Glomerular endothelial cell (primary cell): ENCODE results near the gene COIL. TPM values are rescaled to one million over a fixed set of nuclear protein-coding genes. Genes with fewer than 3 reads are reported as not detected.

Experiments used
- DNase-seq: peaks from one replicate; pipeline ENCODE4 v3.0.0-alpha.2; 2011; ENCODE audit warnings: low read depth, low spot score; ENCODE audit errors: extremely low read depth
- total RNA-seq: library from RNA; depleted of rRNA; stranded (reverse); fragments of >200 nt; gene quantifications from 2 replicates; pipeline ENCODE4 v1.2.3, GENCODE V29; 2015

COIL gene
- total RNA-seq, 1 donor from 2014 or later = 15.3 TPM

GRCh38 chr17:56937687-56938086, 23.2 kb downstream of the COIL start:
- DNase-seq = no peak

- no peak for DNase-seq
These were observed 24.0 kb downstream of the COIL start for GRCh38 chr17:56936697-56937322.

GRCh38 chr17:56935461-56935860, 25.4 kb downstream of the COIL start:
- DNase-seq = no peak

- no peak for DNase-seq
These were observed 26.6 kb downstream of the COIL start for GRCh38 chr17:56934280-56934679.

- no peak for DNase-seq
These were observed 27.0 kb downstream of the COIL start for GRCh38 chr17:56933868-56934267.

- no peak for DNase-seq
These were observed 27.6 kb downstream of the COIL start for GRCh38 chr17:56933151-56933745.

GRCh38 chr17:56930739-56931337, 30.0 kb downstream of the COIL start:
- no peak for DNase-seq

- no peak for DNase-seq
These were observed 31.4 kb downstream of the COIL start for GRCh38 chr17:56929362-56929969.

- DNase-seq = no peak
These were observed 32.3 kb downstream of the COIL start for GRCh38 chr17:56928586-56928985.

GRCh38 chr17:56926704-56927103, 34.1 kb downstream of the COIL start:
- no peak for DNase-seq

- no peak for DNase-seq
These were observed 34.6 kb downstream of the COIL start for GRCh38 chr17:56926270-56926669.

- no peak for DNase-seq
These were observed 35.8 kb downstream of the COIL start for GRCh38 chr17:56925088-56925487.

GRCh38 chr17:56919717-56920116, 41.1 kb downstream of the COIL start:
- DNase-seq = no peak

- DNase-seq = no peak
These were observed 41.9 kb downstream of the COIL start for GRCh38 chr17:56918916-56919315.

GRCh38 chr17:56917559-56918296, 43.1 kb downstream of the COIL start:
- no peak for DNase-seq

GRCh38 chr17:56914581-56915273, 46.1 kb downstream of the COIL start:
- no peak for DNase-seq

- DNase-seq = no peak
These were observed 46.8 kb downstream of the COIL start, which contains the start of gene TRIM25 for GRCh38 chr17:56913867-56914580. TRIM25 (minus strand) TSS chr17:56914049; CDS start chr17:56913988, 61 bp downstream.

- no peak for DNase-seq
These were observed 47.4 kb downstream of the COIL start for GRCh38 chr17:56913353-56913866.

- DNase-seq = no peak
These were observed 47.9 kb downstream of the COIL start for GRCh38 chr17:56913000-56913311.
